Measurements from ENCODE around the gene FSTL5. TPM values are rescaled to one million over a fixed set of nuclear protein-coding genes. Genes with fewer than 3 reads are reported as not detected.

The FSTL5 gene
- polyA plus RNA-seq, 3 donors: not detected

DNA sequence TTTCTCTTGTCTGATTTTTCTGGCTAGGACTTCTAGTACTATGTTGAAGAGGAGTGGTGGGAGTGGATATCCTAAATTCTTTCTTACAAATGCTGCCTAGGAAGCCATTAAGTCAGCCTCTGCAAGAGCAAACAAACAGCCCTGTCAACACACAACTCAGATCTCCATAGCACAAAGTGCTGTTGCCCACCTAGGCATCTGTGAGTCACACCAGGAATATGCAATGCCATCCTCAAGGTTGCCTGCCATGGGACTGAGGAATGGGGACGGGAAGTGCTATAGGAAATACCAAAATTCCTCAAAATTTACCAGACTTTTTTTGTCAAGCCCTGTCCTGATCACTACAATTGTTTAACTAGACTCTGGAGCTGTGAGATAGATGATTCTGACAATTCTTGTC lies 466.9 kb downstream of the FSTL5 start:
- no peaks in the 10 kb centered on the region for H3K9me3 ChIP-seq (replicated peaks in 1 of 2; ENCODE audit: control insufficient read depth in 1 of 2, insufficient read depth in 1 of 2, low read length in 2 of 2)
- H3K79me2 ChIP-seq (ENCODE audit: insufficient read depth, low read length): no peaks in the 10 kb centered on the region
- TF ChIP-seq, protein P1, sequence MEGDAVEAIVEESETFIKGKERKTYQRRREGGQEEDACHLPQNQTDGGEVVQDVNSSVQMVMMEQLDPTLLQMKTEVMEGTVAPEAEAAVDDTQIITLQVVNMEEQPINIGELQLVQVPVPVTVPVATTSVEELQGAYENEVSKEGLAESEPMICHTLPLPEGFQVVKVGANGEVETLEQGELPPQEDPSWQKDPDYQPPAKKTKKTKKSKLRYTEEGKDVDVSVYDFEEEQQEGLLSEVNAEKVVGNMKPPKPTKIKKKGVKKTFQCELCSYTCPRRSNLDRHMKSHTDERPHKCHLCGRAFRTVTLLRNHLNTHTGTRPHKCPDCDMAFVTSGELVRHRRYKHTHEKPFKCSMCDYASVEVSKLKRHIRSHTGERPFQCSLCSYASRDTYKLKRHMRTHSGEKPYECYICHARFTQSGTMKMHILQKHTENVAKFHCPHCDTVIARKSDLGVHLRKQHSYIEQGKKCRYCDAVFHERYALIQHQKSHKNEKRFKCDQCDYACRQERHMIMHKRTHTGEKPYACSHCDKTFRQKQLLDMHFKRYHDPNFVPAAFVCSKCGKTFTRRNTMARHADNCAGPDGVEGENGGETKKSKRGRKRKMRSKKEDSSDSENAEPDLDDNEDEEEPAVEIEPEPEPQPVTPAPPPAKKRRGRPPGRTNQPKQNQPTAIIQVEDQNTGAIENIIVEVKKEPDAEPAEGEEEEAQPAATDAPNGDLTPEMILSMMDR (IDR thresholded peaks at IDR 0.05): no peak
- no peaks in the 10 kb centered on the region for H3K4me1 ChIP-seq (ENCODE audit: control insufficient read depth in 1 of 2, insufficient read depth in 2 of 2, low read length in 2 of 2)
- no peak overlapping the region for H3K4me3 ChIP-seq (replicated peaks in 1 of 3; ENCODE audit: low read depth in 2 of 3, low read length in 3 of 3)
- H4K20me1 ChIP-seq (ENCODE audit: insufficient read depth, low read length): no peaks in the 10 kb centered on the region
- no peak overlapping the region for H2AFZ ChIP-seq (ENCODE audit: insufficient read depth, low read depth, low read length, poor library complexity, severe bottlenecking)
- no peak overlapping the region for H3K27ac Mint-ChIP-seq
- no CpG with 5 or more reads among the region's 1 CpG for WGBS (ENCODE audit: insufficient coverage)
- intact Hi-C loops (cut with micrococcal nuclease): no loop called here
- no peaks in the 10 kb centered on the region for H3K36me3 ChIP-seq (replicated peaks in 1 of 2; ENCODE audit: control insufficient read depth in 1 of 2, insufficient read depth in 2 of 2, low read length in 2 of 2)
- no peak overlapping the region for H3K4me3 Mint-ChIP-seq
- H3K27me3 ChIP-seq (ENCODE audit: control insufficient read depth in 2 of 2, insufficient read depth in 2 of 2, low read length in 2 of 2): no peaks in the 10 kb centered on the region
- no peak overlapping the region for H3K27ac ChIP-seq (ENCODE audit: low read depth in 1 of 2, low read length in 2 of 2)
- H3K9ac ChIP-seq (ENCODE audit: insufficient read depth, low read length, poor library complexity, severe bottlenecking): no peak overlapping the region
- peaks cover 0 to 6% (median 2%) of the 10 kb centered on the region in 7 donors for H3K9me3 Mint-ChIP-seq
- H3K4me2 ChIP-seq (replicated peaks; ENCODE audit: extremely low read depth, low read length, poor library complexity, severe bottlenecking): no peak overlapping the region
- peaks cover 0 to 2% (median 2%) of the 10 kb centered on the region in 3 donors for H3K27me3 Mint-ChIP-seq (ENCODE audit: low read depth in 3 of 3)
- H3K36me3 Mint-ChIP-seq: no peaks in the 10 kb centered on the region
- DNase-seq: no peak
- no peaks in the 10 kb centered on the region for H3K4me1 Mint-ChIP-seq

DNA sequence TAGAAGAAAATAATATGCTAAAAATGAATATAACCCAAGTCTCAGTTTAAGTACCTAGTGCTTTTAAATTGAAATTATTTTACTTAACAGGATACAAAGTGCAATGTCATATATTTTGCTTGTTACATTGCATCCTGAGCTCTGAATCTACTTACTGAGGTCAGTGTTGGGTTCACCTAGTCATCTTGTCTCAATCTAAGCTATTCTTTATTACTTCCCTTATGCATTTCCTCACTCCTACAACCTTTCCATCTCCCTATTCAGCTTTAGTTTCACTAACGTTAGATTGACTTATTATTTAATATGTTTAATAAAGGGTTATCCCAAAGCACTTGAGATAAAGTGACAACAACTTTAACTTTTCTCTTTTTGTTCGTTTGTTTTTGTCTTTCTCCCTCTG lies 483.7 kb downstream of the FSTL5 start:
- Histone ChIP-seq H3K27ac (ENCODE audit: low read depth in 1 of 2, low read length in 2 of 2) (no peak overlapping the region), H3K27me3 (ENCODE audit: control insufficient read depth in 2 of 2, insufficient read depth in 2 of 2, low read length in 2 of 2) (no peaks in the 10 kb centered on the region), H3K4me2 (replicated peaks; ENCODE audit: extremely low read depth, low read length, poor library complexity, severe bottlenecking) (no peak overlapping the region), H3K4me3 (replicated peaks in 1 of 3; ENCODE audit: low read depth in 2 of 3, low read length in 3 of 3) (no peak overlapping the region), H3K4me1 (ENCODE audit: control insufficient read depth in 1 of 2, insufficient read depth in 2 of 2, low read length in 2 of 2) (no peaks in the 10 kb centered on the region), H3K36me3 (replicated peaks in 1 of 2; ENCODE audit: control insufficient read depth in 1 of 2, insufficient read depth in 2 of 2, low read length in 2 of 2) (no peaks in the 10 kb centered on the region), H4K20me1 (ENCODE audit: insufficient read depth, low read length) (no peaks in the 10 kb centered on the region), H3K79me2 (ENCODE audit: insufficient read depth, low read length) (no peaks in the 10 kb centered on the region), H3K9ac (ENCODE audit: insufficient read depth, low read length, poor library complexity, severe bottlenecking) (no peak overlapping the region), H2AFZ (ENCODE audit: insufficient read depth, low read depth, low read length, poor library complexity, severe bottlenecking) (no peak overlapping the region), H3K9me3 (replicated peaks in 1 of 2; ENCODE audit: control insufficient read depth in 1 of 2, insufficient read depth in 1 of 2, low read length in 2 of 2) (no peaks in the 10 kb centered on the region)
- no peak overlapping the region for H3K27ac Mint-ChIP-seq
- H3K27me3 Mint-ChIP-seq (ENCODE audit: low read depth in 3 of 3): peaks cover 0 to 1% (median 0%) of the 10 kb centered on the region in 3 donors
- intact Hi-C loops (cut with micrococcal nuclease): no loop called here
- no peak for DNase-seq
- TF ChIP-seq, protein P1 (IDR thresholded peaks at IDR 0.05): no peak
- H3K36me3 Mint-ChIP-seq: no peaks in the 10 kb centered on the region
- no peak overlapping the region for H3K4me3 Mint-ChIP-seq
- no CpG with 5 or more reads among the region's 2 CpGs for WGBS (ENCODE audit: insufficient coverage)
- H3K4me1 Mint-ChIP-seq: no peaks in the 10 kb centered on the region
- no peaks in the 10 kb centered on the region for H3K9me3 Mint-ChIP-seq
